HG03558 (cell line): ENCODE data around the gene CCDC106.

Experiments
- ATAC-seq: cut with Tn5 transposase; IDR thresholded peaks from one replicate; pipeline ENCODE4 v1.9.1; 2021; ENCODE audit warnings: moderate number of reproducible peaks; ENCODE audit not compliant: unreplicated experiment; ENCODE audit errors: extremely low read depth

The CCDC106 gene

DNA sequence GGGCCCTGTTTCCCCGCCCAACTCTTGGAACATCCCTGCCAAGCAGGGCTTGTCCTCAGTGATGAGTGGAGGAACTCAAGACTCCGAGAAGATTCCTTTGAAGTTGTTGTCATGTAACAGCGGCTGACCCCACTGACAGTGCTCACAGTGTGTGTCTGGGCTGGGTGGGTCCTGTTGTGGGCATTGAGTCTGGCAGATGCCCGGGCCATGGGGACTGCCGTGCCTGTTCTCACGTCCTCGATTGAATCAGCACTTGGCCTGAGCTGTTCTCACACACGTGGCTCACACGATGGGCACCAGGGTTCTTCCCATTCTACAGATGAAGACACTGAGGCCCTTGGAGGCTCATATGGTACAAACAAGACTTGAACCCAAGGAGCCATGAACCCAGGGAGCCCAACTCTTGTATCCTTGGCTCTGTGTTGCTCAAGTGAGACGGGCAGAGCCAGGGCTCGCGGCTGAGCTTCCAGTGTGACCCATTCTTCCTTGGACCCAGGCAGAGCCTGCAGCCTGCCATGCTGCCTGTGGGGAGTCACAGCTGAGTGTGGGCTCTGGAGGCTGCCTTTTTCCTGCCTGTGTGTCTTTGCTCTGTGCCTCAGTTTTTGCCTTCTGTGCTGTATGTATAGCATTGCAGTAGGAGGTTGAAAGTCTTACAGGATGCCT lies 18.5 kb downstream of the CCDC106 start:
- ATAC-seq = no peak

DNA sequence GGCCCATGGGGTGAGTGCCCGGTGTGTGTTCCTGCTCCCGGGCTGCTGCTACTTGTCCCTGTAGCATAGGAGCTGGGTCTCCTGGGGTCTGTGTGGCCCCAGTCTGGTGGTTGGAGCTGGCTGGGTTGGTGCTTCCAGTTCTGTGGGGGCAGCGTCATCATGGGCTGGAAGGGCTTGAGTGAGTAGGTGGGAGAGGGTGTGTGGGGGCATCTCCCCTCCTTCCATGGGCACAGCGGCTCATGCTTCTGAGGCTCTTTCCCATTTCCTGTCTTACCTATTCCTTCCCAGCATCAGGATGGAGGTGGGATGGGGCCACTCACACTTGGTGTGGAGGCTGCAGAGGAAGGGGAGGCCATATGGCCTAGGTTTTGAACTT lies 19.0 kb downstream of the CCDC106 start:
- no peak for ATAC-seq

DNA sequence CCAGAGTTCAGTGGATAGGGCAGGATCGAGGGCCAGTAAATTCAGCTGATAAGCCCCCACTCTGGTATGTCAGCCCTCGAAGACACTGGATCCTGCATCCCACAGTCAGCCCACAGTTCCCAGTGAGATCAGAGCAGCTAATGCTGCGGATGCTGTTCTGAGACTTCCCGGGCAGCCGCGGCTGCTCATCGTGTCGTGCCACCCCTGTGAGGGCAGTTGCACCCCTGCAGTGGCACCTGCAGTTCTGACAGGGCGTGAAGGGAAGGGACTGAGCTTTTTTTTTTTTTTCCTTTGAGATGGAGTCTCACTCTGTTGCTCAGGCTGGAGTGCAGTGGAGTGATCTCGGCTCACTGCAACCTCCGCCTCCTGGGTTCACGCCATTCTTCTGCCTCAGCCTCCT lies 19.5 kb downstream of the CCDC106 start:
- ATAC-seq = no peak

DNA sequence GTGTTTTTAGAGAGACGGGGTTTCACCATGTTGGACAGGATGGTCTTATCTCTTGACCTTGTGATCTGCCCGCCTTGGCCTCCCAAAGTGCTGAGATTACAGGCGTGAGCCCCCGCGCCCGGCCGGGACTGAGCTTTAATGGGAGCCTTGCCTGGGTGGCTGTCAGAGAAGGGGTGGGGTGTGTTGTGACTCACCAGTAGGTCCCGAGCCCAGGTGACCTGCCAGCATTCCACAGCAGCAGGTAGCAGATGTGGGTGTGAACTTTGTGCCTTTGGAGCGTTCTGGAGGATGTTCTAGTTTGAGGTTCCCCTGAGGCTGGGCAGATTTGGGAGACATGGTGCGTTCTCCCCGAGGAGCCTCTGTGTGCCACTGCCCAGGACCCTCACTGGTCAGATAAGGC lies 19.9 kb downstream of the CCDC106 start:
- no peak for ATAC-seq

DNA sequence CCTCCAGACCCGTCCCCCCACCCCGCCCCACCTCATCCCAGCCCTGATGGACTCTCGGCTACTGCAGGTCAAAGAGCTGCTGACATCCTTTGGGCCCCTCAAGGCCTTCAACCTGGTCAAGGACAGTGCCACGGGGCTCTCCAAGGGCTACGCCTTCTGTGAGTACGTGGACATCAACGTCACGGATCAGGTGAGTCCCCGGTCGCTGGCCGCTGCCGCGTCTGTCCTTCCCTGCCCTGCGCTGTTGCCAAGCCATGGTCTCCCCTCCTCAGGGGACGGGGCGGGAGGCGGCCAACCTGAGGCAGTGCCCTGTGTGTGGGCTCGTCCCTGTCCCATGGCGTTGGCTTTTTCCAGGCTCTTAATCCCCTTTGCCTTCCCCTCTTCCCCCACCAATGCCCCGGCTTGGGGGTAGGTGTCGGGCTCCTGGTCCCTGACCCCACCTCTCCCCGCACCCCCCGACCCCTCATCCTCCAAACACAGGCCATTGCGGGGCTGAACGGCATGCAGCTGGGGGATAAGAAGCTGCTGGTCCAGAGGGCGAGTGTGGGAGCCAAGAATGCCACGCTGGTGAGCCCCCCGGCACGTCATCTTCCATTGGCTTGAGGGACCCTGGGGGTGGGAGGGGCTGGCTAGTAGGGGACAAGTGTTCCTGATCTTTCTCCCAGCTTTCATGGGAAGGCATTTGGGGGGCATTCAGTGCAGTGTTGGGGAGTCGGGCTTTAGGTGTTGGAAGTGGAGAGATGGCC lies 20.8 kb downstream of the CCDC106 start:
- no peak for ATAC-seq

DNA sequence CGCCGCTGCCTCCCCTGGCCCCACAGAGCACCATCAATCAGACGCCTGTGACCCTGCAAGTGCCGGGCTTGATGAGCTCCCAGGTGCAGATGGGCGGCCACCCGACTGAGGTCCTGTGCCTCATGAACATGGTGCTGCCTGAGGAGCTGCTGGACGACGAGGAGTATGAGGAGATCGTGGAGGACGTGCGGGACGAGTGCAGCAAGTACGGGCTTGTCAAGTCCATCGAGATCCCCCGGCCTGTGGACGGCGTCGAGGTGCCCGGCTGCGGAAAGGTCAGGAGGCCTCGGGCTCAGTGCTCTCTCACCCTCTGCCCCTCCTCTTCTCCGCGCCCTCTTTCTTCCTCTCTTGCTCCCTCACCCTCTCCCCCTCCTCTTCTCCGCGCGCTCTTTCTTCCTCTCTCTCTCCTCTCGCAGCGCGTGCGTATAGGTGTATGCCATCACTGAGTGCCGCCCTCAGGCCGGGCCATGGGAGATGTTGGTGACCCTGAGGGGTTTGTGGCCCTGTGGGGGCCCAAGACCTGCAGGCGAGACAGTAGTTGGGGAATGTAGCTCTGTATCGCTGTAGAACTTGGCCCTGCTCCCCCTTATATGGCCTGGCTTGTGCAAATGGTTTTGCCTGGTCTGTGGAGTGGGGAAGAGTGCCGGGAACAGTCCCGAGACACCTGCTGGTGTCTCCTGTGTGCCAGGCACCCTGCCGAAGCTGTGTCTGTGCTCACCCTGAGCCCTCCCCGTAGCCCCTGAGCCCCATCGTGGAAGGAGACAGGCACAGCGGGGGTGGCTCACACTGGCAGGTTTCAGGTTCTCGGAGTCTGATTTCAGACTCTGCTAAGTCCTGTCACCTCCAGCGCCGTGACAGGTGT lies 21.6 kb downstream of the CCDC106 start:
- no peak for ATAC-seq

DNA sequence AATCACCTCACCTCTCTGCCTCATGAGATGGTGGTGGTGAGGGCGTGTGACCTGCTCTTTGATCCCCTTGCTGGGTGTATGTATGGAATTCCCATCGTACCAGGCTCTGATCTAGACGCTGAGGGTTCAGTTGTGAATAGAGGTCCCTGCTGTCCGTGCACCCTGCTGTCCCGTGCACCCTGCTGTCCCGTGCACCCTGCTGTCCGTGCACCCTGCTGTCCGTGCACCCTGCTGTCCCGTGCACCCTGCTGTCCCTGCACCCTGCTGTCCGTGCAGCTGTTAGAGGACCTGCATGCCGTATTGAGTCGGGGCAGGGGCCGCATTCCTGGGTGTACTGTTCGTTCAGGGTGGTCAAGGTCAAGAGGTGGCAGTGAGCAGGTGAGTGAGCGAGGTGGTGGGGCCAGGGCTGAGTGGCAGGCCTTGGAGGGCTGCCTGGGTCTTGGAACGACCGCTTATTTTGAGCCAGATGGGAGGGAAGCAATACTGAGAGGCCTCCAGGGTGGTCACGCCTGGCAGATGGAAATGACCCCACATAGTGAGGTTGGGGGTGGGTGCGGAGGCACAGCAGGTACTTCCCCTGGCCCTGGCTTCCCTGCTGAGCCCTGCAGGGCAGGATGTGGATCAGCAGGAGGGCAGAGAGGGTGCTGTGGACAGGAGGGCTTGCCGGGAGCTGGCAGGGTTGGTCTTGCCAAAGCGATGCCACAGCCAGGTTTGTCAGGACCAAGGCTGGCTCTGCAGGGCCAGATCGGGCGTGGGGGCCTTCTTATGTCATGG lies 22.5 kb downstream of the CCDC106 start:
- ATAC-seq = no peak

DNA sequence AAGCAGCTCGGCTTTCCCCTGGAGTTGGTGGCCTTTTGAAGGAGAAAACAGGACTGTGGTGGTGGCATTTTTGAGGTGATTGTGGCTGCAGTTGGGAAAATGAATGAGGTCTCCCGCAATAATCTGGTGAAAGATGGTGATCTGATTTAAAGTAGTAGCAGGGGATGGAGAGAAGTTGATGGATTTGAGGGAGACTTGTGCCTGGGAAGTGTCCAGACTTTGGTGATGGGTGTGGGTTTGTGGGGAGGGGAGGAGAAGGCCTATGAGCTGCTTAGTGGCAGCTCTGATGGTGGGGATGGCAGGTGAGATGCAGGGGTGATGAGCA lies 23.0 kb downstream of the CCDC106 start:
- ATAC-seq = no peak

DNA sequence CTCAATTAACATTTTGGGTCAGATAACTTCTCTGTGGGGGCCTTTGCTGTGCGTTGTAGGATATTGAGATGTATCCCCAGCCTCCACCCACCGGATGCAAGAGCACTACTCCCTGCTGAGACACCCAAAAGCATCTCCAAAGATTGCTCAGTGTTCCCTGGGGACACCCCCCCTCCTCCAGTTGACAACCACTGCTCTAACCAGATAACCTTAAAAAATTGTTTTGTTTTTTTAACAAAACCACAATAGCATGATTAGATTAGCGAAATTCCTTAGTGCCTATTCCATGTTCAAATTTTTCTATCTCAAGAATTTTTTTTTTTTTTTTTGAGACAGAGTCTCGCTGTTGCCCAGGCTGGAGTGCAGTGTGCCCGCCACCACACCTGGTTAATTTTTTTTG lies 24.4 kb downstream of the CCDC106 start:
- ATAC-seq = no peak

DNA sequence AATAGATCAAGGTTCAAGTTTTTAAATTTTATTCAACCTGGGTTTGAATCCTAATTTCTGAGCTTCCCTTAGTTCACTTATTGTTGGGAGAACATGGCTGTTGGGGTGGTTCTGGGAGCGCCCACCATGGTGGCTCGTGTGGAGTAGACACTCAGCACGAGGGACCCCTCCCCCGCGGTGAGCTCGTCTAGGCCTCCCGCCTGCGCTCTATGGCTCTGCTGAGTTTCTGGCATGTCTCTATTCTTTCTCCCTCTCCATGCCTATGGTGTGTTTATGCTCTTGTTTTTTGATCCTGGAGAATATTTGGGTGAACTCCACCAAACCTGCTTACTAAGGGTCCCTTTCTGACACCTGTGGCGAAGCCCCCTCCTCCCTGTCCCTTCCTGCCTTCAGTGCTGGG lies 25.5 kb downstream of the CCDC106 start:
- ATAC-seq = no peak

DNA sequence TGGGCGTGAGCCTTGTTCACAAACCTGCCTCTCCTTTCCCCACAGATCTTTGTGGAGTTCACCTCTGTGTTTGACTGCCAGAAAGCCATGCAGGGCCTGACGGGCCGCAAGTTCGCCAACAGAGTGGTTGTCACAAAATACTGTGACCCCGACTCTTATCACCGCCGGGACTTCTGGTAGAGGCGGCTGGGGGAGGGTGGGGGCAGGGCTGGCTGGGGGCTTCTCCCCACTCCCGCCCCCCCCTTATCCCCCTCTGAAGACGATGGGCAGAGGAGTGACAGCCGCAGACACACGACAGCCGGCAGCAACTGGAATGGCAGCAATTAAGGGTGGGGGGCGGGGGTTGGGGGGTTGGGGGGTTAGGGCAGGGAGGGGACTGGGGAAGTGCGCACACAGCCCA lies 25.9 kb downstream of the CCDC106 start:
- ATAC-seq = no peak

DNA sequence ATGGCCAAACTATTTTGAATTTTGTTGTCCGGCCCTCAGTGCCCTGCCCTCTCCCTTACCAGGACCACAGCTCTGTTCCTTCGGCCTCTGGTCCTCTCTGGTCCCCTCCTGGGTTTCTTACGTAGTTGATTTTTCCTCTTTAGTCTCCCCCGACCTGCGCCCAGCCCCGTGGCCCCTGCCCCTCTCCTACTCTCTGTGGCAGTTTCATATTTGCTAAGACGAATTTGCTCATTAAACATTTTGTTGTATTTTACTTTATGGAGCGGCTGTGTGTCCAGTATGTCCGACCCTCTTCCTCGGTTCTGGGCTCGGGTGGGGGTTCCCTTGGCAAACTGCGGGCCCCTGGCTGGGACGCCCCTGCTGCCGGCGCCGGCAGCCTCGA lies 26.4 kb downstream of the CCDC106 start:
- ATAC-seq = no peak

DNA sequence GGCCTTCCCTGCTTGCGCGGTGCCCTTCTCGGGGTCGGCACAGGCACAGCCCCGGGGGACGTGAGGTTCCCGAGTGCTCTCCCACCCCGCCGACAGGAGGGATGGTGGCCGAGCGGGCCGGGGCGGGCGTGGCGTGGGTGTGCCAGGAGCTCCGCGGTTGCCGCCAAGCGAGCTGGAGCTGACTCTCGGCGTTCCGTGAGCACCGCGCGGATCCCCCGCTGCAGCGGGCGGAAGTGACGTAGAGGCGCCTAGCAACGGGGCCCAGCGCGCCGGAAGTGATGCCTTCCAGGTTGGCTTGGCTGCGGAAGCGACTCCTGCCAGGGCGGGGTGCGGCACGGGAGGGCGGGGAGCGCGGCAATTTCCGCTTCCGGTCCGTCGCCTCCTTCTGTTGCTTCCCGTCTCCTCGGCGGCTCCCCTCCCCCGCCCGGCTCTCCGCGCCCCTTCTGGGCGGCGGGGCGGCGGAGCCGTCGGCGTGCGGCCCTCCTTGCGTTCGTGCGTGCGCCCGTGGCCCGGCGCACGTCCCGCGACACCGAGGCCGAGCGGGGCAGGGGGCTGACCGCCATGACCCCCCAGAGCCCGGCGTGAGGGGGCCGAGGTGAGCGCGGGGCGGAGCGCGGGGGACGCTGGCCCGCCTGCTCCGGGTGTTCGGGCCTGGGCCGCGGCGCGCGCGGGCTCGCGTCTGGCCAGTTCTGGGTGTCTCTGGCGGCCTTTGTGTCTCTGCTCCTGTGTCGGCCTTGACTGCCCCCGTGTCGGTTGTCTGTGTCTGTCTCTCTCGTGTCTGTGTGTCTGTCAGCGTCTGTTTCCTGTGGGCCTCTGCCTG lies 27.0 kb downstream of the CCDC106 start, which contains the start of gene EPN1:
Gene EPN1, plus strand, starts transcription at position 386 of the 820 bp plus-strand sequence. CDS start 3,402 bp downstream, outside the sequence.
- peak; percentile 40 for ATAC-seq

DNA sequence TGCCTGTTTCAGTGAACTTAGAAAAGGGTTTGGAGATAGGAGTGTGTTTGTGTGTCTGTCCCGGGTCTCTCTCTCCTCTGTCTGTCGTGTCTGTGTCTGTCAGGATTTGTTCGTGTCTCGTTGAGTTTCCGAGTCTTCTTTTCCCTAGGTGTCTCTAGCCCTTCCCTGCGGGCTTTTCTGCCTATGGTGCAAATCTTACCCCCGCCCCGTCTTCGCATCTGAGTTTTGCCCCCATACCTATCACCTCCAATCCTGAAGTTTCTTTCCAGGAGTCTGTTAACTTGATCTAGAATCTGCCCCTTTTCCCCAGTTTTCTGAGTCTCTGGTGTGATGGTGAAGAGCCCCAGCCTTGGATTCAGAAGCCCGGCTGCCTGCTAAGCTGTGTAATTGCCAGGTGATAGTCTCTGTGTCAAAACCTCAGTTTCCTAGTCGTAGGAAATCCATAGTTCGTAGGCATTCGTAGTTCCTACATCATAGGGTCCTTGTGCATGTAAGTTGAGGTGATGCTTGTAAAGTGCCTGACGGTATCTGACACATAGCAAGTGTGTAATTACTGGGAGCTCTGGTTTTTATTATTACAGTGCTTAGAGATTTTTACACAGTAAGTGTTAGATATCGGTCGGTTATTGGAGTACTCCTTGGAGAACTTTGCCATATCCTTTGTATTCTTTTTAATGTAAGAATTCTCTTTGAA lies 27.8 kb downstream of the CCDC106 start:
- no peak for ATAC-seq

DNA sequence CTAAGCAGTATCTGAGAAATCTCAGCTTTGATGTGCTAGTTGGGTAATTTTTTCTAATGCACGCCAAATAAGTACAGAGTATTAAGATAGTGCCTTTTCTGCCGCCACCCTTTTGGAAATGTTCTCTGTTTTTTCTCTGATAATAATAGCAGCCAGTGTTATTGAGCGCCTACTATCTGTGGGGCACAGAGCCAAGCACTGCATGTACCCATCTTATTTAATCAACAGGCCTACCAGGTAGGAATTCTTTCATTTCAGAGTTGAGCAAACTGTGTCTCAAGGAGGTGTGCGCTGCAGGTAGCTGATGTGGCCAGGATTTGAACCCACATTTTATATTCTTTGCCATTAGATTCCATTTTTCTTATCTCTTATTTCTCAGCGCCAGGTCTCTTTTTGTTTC lies 28.4 kb downstream of the CCDC106 start:
- no peak for ATAC-seq

DNA sequence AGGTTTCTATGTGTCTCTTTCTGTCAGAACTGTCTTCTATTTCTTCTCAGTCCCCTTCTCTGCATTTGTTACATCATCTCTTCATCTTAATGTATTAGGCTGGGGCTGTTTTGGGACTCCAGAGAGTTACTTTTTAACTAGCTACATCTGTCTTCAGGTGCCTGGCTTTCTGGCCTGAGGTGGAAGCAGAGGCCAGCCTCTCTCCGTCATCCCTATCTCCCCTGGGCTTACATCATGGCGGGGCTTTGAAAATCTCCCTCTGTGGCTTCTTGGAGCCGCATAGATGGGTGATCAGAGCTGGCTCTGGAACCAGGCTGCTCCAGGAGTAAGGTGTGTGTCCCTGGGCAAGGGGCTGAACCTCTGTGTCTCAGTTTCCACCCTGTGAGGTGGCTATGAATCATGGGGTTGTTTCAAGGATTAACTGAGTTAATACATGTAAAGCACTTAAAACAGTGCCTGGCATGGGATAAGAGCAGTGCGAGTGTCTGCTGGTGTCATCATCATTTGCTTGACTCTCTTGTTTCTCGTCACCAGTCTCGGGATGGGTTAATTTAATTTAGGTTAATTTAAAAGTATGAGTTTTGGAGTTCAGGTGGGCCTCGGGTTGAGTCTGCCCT lies 29.0 kb downstream of the CCDC106 start:
- ATAC-seq = no peak

DNA sequence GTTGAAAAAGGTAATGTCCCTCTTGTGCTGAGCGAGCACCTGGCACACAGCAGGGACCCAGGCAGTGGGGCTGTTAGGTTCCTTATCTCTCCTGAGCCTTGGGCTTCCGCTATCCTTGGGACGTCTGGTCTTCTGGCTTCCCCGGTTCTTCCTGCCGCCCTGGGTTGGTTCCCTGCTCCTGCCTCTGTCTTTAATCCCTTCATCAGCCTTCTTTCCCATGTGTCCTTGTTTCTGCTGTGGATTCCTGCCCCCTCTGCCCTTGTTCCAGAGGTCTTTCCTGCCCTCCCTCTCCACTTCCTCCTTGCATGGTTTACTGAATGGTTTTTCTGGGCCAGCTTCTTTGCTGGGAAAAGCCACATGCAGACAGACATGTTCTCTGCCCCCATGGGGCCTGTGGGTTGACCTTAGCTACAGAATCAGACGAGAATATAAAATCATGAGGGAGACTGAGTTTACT lies 29.6 kb downstream of the CCDC106 start:
- ATAC-seq = no peak

DNA sequence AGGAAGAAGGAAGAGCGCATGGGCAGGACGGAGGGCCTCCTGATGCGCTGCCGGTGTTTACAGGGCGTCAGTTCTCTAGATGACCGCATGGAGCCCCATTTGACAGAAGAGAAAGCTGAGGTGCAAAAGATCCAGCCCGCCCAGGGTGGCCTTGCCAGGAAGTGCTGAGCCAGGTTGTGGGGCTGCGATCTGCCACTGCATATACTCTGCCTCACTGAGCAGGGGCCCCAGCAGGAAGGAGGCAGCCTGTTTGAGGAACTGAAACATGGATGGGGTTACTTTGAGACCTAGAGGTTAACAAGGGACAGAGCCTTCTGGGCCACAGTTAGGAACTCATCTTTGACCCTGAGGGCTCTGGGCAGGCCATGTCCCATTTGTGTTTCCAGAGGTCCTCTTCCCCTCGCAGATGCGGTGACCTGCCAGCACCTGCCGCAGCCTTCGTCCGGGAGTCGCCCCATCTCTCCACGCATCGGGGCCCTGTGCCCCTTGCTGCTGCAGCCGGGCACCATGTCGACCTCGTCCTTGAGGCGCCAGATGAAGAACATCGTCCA lies 30.2 kb downstream of the CCDC106 start:
- ATAC-seq = peak; percentile 46
